ENCODE results near the gene ZNF415.

The ZNF415 gene

DNA sequence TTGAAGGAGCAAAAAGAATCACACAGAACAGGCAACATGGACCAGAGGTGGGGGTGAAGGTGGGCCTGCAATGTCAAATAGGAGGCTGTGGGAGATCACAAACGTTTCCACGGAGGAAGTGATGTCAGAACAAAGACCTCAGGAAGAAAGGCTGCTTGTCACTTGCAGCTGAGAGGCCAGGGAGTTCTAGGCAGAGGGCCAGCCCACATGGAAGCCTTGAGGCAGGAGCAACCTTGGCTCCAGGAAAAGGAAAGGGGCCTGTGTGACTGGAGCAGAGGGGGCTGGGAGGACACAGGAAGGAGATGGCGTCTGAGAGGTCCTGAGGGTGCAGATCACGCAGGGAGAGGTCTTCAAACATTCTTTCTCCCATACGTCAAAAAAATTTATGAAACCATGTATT, 45.8 kb downstream of the ZNF415 start:
- ATAC-seq (ENCODE audit: low read depth) (no peak), DNase-seq (ENCODE audit: low spot score) (no peak)
- no peaks in the 10 kb centered on the region for H3K4me1 ChIP-seq (ENCODE audit: insufficient read depth, poor library complexity, severe bottlenecking)
- no peaks in the 10 kb centered on the region for H3K27me3 ChIP-seq (ENCODE audit: insufficient read depth, poor library complexity, severe bottlenecking)
- H3K9me3 ChIP-seq (ENCODE audit: severe bottlenecking): no peaks in the 10 kb centered on the region
- no peak for TF ChIP-seq CTCF (IDR thresholded peaks at IDR 0.05; ENCODE audit: poor library complexity, severe bottlenecking)
- peaks cover 94% of the 10 kb centered on the region for H3K36me3 ChIP-seq (ENCODE audit: low read depth)
- no peak overlapping the region for H3K27ac ChIP-seq (ENCODE audit: poor library complexity, severe bottlenecking)
- no peak overlapping the region for H3K4me3 ChIP-seq (ENCODE audit: severe bottlenecking)

DNA sequence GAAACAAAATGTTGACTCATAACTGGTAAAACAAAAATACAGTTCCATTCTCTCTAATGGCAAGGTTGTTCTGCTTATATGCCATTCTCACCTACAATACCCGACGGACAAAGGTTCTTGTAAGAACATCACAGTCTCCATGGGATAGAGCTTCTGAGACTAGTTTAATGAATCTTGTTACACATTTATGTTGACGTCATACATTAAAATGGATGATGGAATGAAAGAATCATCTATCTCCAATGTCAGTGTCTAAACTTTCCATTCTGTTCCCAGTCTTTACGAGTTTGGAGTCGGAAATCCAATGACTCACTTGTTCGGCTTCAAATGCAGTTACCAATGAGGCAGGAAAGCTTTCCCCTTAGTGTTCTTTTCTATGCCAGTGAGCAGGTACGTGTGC, 47.2 kb downstream of the ZNF415 start:
- H3K27me3 ChIP-seq (ENCODE audit: insufficient read depth, poor library complexity, severe bottlenecking): no peaks in the 10 kb centered on the region
- peaks cover 92% of the 10 kb centered on the region for H3K36me3 ChIP-seq (ENCODE audit: low read depth)
- no peak for TF ChIP-seq CTCF (IDR thresholded peaks at IDR 0.05; ENCODE audit: poor library complexity, severe bottlenecking)
- H3K9me3 ChIP-seq (ENCODE audit: severe bottlenecking): peaks cover 4% of the 10 kb centered on the region
- H3K4me1 ChIP-seq (ENCODE audit: insufficient read depth, poor library complexity, severe bottlenecking): no peaks in the 10 kb centered on the region
- no peak overlapping the region for H3K27ac ChIP-seq (ENCODE audit: poor library complexity, severe bottlenecking)
- no peak overlapping the region for H3K4me3 ChIP-seq (ENCODE audit: severe bottlenecking)
- ATAC-seq (ENCODE audit: low read depth) (no peak), DNase-seq (ENCODE audit: low spot score) (no peak)

GRCh38 chr19:53082929-53083328, 49.8 kb downstream of the ZNF415 start:
- no peak overlapping the region for H3K27ac ChIP-seq (ENCODE audit: poor library complexity, severe bottlenecking)
- H3K27me3 ChIP-seq (ENCODE audit: insufficient read depth, poor library complexity, severe bottlenecking): no peaks in the 10 kb centered on the region
- H3K36me3 ChIP-seq (ENCODE audit: low read depth): peaks cover 72% of the 10 kb centered on the region
- H3K4me3 ChIP-seq (ENCODE audit: severe bottlenecking): no peak overlapping the region
- no peak for TF ChIP-seq CTCF (IDR thresholded peaks at IDR 0.05; ENCODE audit: poor library complexity, severe bottlenecking)
- no peaks in the 10 kb centered on the region for H3K4me1 ChIP-seq (ENCODE audit: insufficient read depth, poor library complexity, severe bottlenecking)
- peaks cover 5% of the 10 kb centered on the region for H3K9me3 ChIP-seq (ENCODE audit: severe bottlenecking)
- DNase-seq (ENCODE audit: low spot score) (no peak), ATAC-seq (ENCODE audit: low read depth) (no peak)

GRCh38 chr19:53079313-53079924, 53.3 kb downstream of the ZNF415 start:
- H3K36me3 ChIP-seq (ENCODE audit: low read depth): peaks cover 60% of the 10 kb centered on the region

More at GRCh38 chr19:53079313-53079924, 53.3 kb downstream of the ZNF415 start:
- H3K4me3 ChIP-seq (ENCODE audit: severe bottlenecking): no peak overlapping the region
- DNase-seq (ENCODE audit: low spot score) (no peak), ATAC-seq (ENCODE audit: low read depth) (no peak)
- H3K27me3 ChIP-seq (ENCODE audit: insufficient read depth, poor library complexity, severe bottlenecking): no peaks in the 10 kb centered on the region
- no peak overlapping the region for H3K27ac ChIP-seq (ENCODE audit: poor library complexity, severe bottlenecking)
- H3K9me3 ChIP-seq (ENCODE audit: severe bottlenecking): peaks cover 8% of the 10 kb centered on the region
- no peak for TF ChIP-seq CTCF (IDR thresholded peaks at IDR 0.05; ENCODE audit: poor library complexity, severe bottlenecking)
- no peaks in the 10 kb centered on the region for H3K4me1 ChIP-seq (ENCODE audit: insufficient read depth, poor library complexity, severe bottlenecking)

Measured in RWPE2 (cell line).